HG02885 (cell line): ENCODE data around the gene GCAT.

Source experiments
- ATAC-seq: cut with Tn5 transposase; IDR thresholded peaks from one replicate; pipeline ENCODE4 v1.9.1; 2021; ENCODE audit warnings: mild to moderate bottlenecking; ENCODE audit not compliant: unreplicated experiment, poor library complexity

The GCAT gene

DNA sequence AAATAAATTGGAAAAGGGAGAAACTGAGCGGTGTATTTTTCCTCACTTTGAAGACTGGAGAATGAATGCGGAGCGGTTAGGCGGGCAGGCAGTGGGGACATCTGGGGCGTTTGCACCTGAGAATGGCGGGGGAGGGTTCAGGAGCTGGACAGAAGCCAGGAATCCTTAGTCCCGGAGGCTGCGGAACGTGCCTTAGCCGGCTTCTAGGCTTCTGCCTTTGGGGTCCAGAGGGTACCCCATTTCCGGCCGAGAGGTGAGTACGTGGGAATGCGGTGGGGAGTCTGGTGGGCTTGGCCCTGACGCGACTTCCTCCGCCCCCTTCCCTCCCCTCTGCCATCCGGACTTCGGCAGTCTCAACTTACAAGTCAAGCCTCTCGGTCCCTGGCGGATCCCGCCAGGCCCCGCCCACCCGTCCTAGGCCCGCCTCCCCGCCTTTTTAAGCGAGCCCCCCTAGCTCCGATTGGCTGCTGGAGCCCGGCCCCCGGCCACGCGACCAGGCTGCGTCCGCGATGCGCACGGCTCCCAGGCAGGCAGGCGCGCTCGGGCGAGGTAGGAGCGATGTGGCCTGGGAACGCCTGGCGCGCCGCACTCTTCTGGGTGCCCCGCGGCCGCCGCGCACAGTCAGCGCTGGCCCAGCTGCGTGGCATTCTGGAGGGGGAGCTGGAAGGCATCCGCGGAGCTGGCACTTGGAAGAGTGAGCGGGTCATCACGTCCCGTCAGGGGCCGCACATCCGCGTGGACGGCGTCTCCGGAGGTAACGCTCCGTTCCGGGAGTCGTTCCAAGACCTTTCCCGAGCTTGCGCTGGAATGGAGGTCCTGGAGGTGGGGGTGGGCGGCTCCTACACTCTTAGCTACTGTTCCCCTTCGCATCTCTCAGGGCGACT, at the start of gene GCAT:
TSS of gene GCAT (plus strand) at position 525 of the 884 bp plus-strand sequence. CDS start at position 559, 34 bp downstream.
- ATAC-seq = peak; percentile 95

- no peak for ATAC-seq
These were observed 49.0 kb upstream of the GCAT start for GRCh38 chr22:37758694-37759093.

DNA sequence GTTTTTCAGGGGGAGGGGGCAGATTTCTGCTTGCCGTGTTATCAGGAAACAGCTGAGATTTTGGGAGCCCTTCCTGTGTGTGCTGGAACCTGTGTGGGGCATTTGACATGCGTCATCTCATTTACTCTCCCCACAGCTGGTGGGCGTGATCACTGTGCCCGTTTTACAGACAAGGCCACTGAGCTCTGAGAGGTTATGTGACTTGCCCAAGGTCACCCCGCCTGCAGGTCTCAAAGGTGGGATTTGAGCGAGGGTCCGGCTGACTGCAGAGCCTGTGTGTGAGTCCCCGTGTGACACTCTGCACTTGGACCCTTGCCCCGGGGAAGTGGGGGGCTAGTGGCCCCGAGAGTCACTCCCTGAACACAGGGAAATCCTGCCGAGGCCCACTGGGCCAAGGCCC, 48.5 kb upstream of the GCAT start:
- ATAC-seq = no peak

GRCh38 chr22:37760152-37760551, 47.6 kb upstream of the GCAT start:
- ATAC-seq = no peak

DNA sequence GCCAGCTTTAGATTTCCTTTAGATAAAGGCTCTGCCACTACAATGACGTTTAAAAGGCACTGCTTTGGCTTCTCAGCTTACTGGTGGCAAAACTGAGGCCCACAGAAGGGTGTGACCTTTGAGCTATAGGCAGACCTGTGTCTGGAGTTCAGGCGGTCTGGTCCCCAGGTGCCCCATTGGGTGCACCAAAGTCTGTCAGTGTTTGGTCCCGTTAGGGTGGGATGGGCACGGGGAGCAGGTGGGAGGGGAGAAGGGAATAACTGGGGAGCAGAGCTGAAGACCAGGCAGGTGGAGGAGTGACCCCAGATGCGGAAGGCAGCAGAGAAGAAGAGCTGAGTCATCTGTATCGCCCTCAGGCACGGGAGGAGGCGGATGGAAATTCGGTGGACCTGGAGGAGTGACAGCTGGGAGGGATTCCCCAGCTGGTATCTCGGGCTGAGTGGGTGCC, 45.3 kb upstream of the GCAT start:
- ATAC-seq = no peak

DNA sequence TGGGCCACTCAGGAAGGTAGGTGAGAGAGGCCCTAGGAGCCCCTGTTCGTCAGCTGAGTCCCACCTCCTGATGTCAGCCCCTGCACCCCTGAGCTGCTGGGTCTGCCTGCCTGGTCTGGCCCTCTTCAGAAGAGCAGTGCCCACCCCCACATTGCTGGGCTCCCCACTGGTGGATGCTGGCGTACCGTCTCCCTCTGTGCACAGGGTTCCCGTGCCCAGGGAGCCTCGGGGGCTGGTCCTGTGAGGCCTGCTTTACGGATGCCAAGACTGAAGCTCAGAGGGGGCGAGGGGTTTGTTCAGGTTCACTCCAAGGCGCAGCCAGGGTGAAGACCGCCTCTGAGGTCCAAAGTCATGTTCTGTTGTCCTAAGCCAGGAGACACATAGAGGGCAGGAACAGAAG, 44.7 kb upstream of the GCAT start:
- ATAC-seq = no peak

DNA sequence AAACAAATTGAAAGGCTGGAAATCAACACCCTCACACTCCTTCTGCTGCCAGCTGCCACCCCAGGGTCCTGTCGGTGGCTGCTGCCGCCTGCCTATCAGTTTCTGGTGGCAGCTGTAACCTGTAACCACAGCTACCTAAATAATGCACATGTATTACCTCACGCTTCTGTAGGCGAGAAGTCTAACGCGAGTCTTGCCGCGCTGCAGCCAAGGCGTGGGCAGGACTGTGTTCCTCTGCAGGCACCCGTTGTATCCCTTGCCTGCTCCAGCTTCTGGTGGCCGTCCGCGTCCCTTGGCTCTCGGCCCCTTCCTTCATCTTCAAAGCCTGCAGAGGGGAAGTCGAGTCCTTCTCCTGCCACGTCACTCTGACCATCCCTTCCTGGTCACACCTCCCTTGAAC, 44.1 kb upstream of the GCAT start:
- no peak for ATAC-seq

DNA sequence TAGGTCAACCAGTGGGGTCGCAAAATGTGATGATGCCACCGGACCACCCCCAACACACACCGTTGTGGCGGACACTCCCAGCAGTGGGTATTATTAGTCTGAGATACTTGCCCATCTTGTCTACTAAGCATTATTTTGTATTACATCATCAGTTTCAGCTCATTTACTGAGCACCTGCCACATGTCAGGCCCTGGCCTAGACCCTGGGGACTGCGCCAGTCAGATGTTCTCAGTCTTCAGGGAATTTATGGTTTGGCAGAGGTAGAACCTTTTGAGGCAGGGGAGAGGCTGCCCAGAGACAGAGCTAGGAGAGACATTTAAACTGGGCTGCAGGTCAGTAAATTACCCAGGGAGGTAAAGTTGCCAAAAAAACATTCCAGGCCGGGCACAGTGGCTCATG, 43.1 kb upstream of the GCAT start:
- ATAC-seq = no peak

- no peak for ATAC-seq
These were observed 42.2 kb upstream of the GCAT start for GRCh38 chr22:37765498-37765897.

- ATAC-seq = no peak
These were observed 41.7 kb upstream of the GCAT start for GRCh38 chr22:37765953-37766576.

GRCh38 chr22:37768273-37768672, 39.5 kb upstream of the GCAT start:
- ATAC-seq = no peak

DNA sequence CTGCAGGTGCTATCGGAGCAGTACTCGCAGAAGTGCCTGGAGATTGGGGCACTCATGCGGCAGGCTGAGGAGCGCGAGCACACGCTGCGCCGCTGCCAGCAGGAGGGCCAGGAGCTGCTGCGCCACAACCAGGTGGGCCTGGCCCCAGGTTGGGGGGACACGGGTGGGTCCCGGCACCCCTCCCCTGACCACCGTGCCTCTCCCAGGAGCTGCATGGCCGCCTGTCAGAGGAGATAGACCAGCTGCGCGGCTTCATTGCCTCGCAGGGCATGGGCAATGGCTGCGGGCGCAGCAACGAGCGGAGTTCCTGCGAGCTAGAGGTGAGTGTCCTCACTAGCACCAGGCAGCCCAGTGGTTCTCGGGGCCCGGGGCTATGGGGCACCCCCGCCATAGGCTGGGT, 38.7 kb upstream of the GCAT start:
- ATAC-seq = no peak

DNA sequence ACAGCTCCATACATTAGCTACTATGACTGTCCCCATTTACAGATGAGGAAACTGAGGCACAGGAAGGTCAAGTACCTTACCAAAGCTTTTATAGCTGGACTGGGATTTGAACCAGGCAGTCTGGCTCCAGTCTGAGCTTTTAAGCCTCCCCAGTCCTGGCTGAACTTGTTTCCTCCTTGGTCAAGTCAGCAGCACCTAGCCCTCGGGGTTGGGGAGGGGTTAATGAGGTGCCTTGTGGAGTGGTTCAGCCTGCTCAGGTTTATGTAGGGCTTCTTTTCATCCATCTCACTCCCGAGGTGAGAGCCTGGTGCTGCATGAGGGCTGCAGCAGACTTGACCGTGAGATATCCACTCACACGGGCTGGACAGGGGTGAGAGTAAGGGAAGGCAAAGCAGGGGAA, 36.7 kb upstream of the GCAT start:
- ATAC-seq = no peak

DNA sequence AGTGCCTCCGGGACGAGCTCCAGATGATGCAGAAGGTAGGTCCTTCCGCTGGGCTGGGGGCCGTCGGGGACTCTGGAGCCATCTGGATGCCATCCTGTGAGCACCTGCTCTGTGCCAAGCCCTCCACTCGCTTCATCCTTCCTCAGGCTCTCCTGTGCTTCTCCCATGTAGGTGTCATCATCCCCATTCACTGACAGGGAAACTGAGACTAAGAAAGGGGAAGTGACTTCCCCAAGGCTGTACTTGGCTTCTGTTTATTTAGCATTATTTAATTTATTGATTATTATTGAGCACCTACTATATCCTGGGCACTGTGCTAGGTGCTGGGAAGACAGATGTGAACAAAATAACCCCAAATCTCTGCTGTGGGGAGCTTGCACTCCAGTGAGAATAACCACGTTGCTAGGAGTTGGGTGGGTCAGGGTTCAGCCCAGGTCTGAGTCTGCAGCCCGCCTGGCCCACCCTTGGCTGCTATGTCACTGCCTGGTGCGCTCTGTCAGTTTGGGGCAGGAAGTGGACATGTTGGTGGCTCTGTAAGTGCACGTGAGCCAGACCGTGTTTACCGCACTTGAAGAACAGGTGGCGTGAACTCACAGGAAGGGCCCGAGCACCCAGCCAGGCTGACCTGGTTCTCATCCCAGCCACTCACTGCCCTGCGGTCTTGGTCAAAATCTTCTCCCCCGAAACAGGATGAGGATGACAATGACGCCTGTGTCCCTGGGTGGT, 35.9 kb upstream of the GCAT start:
- no peak for ATAC-seq

DNA sequence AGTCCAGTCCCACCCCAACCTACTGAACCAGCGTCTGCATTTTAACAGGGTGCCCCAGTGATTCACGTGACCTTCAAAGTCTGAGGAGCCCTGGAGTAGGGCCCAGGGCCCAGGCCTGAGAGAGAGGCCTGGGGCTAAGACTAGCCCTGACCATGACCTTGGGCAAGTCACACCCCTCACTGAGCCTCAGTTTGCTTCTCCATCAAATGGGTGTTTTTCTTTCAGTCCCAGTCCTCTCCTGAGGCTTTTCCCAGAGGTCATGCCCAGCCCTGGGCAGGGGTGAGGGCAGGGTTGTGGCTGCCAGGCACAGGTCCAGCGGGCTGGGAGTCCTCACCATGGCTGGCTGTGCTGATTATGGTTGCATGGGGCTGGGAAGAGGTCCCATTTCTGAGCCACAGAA, 33.0 kb upstream of the GCAT start:
- ATAC-seq = no peak

- no peak for ATAC-seq
These were observed 31.7 kb upstream of the GCAT start for GRCh38 chr22:37775785-37776638.

- ATAC-seq = no peak
These were observed 31.1 kb upstream of the GCAT start for GRCh38 chr22:37776639-37777005.

DNA sequence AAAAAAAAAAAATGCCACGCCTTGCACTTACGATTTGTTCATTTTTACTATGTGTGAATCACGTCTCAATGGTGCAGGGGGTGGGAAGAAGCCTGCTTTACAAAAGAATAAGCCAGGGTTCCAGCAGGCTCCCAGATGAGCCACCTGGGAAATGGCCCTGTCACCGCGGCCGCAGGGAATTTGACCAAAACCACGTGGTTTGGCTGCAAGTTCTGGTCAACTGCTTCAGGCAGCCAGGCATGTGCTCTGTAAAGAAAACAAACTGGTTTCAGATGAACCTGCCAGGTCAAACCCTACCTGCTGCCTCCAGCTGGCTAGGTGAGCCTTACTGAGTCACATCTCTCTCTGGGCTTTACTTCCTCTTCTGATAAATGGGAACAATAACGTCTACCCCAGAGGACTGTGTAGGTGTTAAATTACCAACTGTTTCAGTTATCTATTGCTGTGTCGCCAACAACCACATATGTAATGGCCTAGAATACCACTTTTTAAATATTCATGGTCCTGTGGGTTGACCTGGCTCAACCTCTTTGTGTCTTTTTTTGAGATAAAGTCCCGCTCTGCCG, 30.5 kb upstream of the GCAT start:
- ATAC-seq = peak; percentile 70

- no peak for ATAC-seq
These were observed 29.2 kb upstream of the GCAT start for GRCh38 chr22:37778370-37779009.
